ENCODE results near the gene CWF19L1. TPM values are rescaled to one million over a fixed set of nuclear protein-coding genes. Genes with fewer than 3 reads are reported as not detected.

The CWF19L1 gene
- total and polyA plus RNA-seq, 3 donors from 2014 or later = 27.0 to 34.8 (median 32.9) TPM

GRCh38 chr10:100265821-100266485, 1.5 kb downstream of the CWF19L1 start:
- intact Hi-C loops (cut with DNase I; ENCODE audit: low total_unique reads) = no loop called here
- H3K4me3 ChIP-seq = no peak overlapping the region
- H3K36me3 ChIP-seq (ENCODE audit: low read depth, missing control alignments) = no peaks in the 10 kb centered on the region
- H3K27me3 ChIP-seq = no peaks in the 10 kb centered on the region
- no peak for DNase-seq
- TF ChIP-seq CTCF (IDR thresholded peaks at IDR 0.05) (no peak), POLR2A (IDR thresholded peaks at IDR 0.05) (no peak)
- no peak overlapping the region for H3K27ac ChIP-seq
- no peaks in the 10 kb centered on the region for H3K9me3 ChIP-seq
- peaks cover 3% of the 10 kb centered on the region for H3K4me1 ChIP-seq
- WGBS, 2 donors = 70 to 71% methylated on average over 15 of the region's 15 CpGs

DNA sequence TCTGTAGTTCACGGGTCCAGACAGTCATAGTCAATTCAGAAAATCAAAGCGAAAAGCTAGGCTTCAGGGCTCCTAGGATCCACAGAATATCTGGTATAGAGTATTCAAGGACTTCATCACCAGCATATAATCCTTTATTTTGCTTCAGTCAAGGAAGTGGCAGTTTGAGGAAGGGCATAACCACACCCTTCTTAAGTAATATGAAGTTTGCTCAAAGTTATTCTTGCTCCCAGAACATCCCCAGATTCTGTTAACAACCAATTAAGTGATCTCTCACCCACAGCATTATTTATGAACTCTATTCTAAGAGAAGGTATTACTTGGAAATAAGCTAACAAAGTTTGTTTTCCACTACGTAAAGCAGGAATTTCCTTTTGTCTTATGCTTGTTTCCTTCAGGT, 13.2 kb downstream of the CWF19L1 start:
- TF ChIP-seq CTCF (IDR thresholded peaks at IDR 0.05) (no peak), POLR2A (IDR thresholded peaks at IDR 0.05) (no peak)
- Histone ChIP-seq H3K4me1 (no peaks in the 10 kb centered on the region), H3K36me3 (ENCODE audit: low read depth, missing control alignments) (no peaks in the 10 kb centered on the region), H3K27me3 (no peaks in the 10 kb centered on the region), H3K4me3 (no peak overlapping the region), H3K27ac (no peak overlapping the region), H3K9me3 (no peaks in the 10 kb centered on the region)
- intact Hi-C loops (cut with DNase I; ENCODE audit: low total_unique reads) = no loop called here
- 94 to 97% methylated on average over 3 of the region's 3 CpGs for WGBS, 2 donors
- DNase-seq = no peak

GRCh38 chr10:100253041-100253440, 14.4 kb downstream of the CWF19L1 start:
- WGBS, 2 donors = 96 to 98% methylated on average over 5 of the region's 5 CpGs
- no peak overlapping the region for H3K4me3 ChIP-seq
- DNase-seq = no peak
- intact Hi-C loops (cut with DNase I; ENCODE audit: low total_unique reads) = no loop called here
- H3K36me3 ChIP-seq (ENCODE audit: low read depth, missing control alignments) = no peaks in the 10 kb centered on the region
- no peak overlapping the region for H3K27ac ChIP-seq
- no peaks in the 10 kb centered on the region for H3K4me1 ChIP-seq
- H3K9me3 ChIP-seq = no peaks in the 10 kb centered on the region
- TF ChIP-seq CTCF (IDR thresholded peaks at IDR 0.05) = no peak
- no peak for TF ChIP-seq POLR2A (IDR thresholded peaks at IDR 0.05)
- no peaks in the 10 kb centered on the region for H3K27me3 ChIP-seq

GRCh38 chr10:100248820-100249219, 18.6 kb downstream of the CWF19L1 start:
- DNase-seq = no peak
- TF ChIP-seq CTCF (IDR thresholded peaks at IDR 0.05) (no peak), POLR2A (IDR thresholded peaks at IDR 0.05) (no peak)
- intact Hi-C loops (cut with DNase I; ENCODE audit: low total_unique reads) = no loop called here
- H3K36me3 ChIP-seq (ENCODE audit: low read depth, missing control alignments) = no peaks in the 10 kb centered on the region
- no peaks in the 10 kb centered on the region for H3K27me3 ChIP-seq
- no peaks in the 10 kb centered on the region for H3K4me1 ChIP-seq
- no peaks in the 10 kb centered on the region for H3K9me3 ChIP-seq
- H3K4me3 ChIP-seq = no peak overlapping the region
- WGBS, 2 donors = 77 to 95% methylated on average over 3 to 7 of the region's 7 CpGs
- H3K27ac ChIP-seq = no peak overlapping the region

Data from testis (tissue), 3 donors.